Astrocyte of the spinal cord (primary cell): ENCODE results near the gene DCAF8.

Source experiments
- DNase-seq: peaks from one replicate; pipeline ENCODE4 v3.0.0; 2011; ENCODE audit warnings: low read depth, low spot score
- H3K4me3 ChIP-seq: 2 replicates; pipeline ENCODE4 v1.5.1; 2011; ENCODE audit warnings: low read depth, mild to moderate bottlenecking, low read length, moderate library complexity
- CTCF ChIP-seq: IDR thresholded peaks from 2 replicates; pipeline ENCODE4 v1.5.1; 2012; ENCODE audit warnings: low read depth, mild to moderate bottlenecking, low read length, inconsistent platforms
- in situ Hi-C: cut with HindIII; loops from 2 replicates; pipeline ENCODE4 v1.10.0; 2017; ENCODE audit warnings: low sequenced_read_pairs

Gene DCAF8

GRCh38 chr1:160221089-160221488 lies 41.3 kb downstream of the DCAF8 start:
- H3K4me3 ChIP-seq, result no peak overlapping the region
- TF ChIP-seq CTCF, result no peak
- in situ Hi-C loops, result no loop called here
- no peak for DNase-seq

- no peak for TF ChIP-seq CTCF
- in situ Hi-C loops, result no loop called here
- DNase-seq, result no peak
- H3K4me3 ChIP-seq, result no peak overlapping the region
These were observed 42.0 kb downstream of the DCAF8 start for GRCh38 chr1:160220301-160220700.

GRCh38 chr1:160219062-160219929 lies 43.1 kb downstream of the DCAF8 start:
- H3K4me3 ChIP-seq, result no peak overlapping the region
- peak; percentile 75 for DNase-seq
- in situ Hi-C loops, result no loop called here
- TF ChIP-seq CTCF, result peak; percentile 64

GRCh38 chr1:160217481-160218051 lies 44.8 kb downstream of the DCAF8 start:
- no peak overlapping the region for H3K4me3 ChIP-seq
- DNase-seq, result no peak
- TF ChIP-seq CTCF, result no peak
- in situ Hi-C loops, result no loop called here

GRCh38 chr1:160216301-160216700 lies 46.0 kb downstream of the DCAF8 start:
- H3K4me3 ChIP-seq, result no peak overlapping the region
- TF ChIP-seq CTCF, result no peak
- no peak for DNase-seq
- in situ Hi-C loops, result no loop called here

- no peak overlapping the region for H3K4me3 ChIP-seq
- in situ Hi-C loops, result no loop called here
- TF ChIP-seq CTCF, result no peak
- DNase-seq, result no peak
These were observed 47.7 kb downstream of the DCAF8 start for GRCh38 chr1:160214481-160215140.
